ENCODE measurements around the gene CCL1.
A peak's percentile ranks its signal among the peaks of the same experiment; 100 is the strongest.

The CCL1 gene

DNA sequence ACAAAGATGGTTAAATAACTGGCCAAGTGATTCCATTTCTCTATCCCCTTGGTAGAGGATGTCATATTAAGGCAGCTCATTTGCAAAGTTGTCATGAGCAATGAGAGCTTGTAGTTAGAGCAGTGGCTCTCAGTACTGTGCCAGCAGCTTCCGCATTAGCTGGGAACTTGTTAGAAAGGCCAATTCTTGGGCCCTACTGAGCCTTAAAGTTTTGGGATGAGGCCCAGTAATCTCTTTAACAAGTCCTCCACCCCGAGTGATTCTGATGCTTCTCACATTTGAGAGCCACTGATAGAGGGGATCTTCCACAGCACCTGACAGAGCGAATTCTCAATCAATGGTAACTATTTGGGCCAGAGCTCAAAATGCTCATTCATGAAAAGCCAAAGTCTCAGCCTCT, 20.2 kb upstream of the CCL1 start:
- DNase-seq (ENCODE audit: low read depth), result no peak

DNA sequence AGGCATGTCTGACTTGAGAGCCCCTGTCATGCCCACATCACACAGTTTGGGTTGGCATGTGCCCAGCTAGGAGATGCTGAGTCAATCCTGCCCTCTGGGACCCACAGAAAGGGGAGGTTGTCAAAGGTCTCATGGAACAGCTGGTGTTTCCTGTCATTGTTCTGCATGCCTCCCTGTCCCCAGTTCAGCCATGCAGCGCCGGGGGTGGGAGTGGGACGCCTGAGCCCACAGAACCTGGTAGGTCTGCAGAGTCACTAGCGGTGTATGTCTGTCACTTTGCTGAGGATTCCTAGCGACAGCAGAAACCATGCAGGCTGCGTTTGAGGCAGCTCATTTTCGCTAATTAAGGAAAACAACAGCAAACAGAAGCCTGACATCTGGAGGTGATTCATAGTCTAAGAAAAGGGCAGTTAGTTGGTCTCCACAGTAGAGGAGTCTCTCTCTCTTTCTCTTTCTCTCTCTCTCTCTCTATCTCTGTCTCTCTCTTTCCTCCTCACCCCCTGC, 19.6 kb upstream of the CCL1 start:
- no peak for DNase-seq (ENCODE audit: low read depth)

DNA sequence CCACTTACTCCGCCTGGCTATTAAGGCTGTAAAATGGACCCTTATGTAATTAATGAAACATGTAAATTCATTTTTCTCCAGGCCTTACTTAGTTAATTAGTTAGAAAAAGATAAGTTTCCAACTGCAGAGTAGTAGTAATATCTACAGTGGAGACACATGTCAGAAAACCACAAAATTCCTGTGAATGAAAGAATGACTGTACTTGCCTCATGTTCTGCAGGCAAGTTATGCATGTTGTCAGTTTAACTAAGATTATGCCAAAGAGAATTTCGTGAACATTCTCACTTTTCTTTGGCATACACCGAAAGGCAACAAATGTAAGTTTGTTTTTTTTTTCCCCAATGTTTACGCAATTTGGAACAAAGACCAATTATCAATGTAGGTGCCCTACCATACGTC, 16.8 kb upstream of the CCL1 start:
- no peak for DNase-seq (ENCODE audit: low read depth)

DNA sequence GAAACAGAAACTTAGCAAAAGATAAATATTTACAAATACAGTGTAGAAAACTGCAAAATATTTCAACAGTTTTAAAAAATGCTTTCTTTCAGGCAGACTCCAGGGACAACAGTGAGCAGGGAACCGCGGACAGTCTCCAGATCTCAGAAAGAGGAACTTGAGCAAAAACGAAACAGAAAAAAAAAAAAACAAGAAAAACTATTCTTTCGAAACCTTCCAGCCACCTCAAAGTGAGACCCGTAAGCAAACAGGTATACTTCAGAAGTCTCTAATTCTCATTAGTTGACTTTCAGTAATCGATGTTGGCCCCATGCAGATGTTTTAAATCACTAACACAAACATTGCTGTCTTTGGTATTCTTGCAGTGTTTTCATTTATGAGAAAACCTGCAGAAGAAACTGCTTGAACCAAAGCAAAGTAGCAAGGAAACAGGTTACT, 15.7 kb upstream of the CCL1 start:
- no peak for DNase-seq (ENCODE audit: low read depth)

DNA sequence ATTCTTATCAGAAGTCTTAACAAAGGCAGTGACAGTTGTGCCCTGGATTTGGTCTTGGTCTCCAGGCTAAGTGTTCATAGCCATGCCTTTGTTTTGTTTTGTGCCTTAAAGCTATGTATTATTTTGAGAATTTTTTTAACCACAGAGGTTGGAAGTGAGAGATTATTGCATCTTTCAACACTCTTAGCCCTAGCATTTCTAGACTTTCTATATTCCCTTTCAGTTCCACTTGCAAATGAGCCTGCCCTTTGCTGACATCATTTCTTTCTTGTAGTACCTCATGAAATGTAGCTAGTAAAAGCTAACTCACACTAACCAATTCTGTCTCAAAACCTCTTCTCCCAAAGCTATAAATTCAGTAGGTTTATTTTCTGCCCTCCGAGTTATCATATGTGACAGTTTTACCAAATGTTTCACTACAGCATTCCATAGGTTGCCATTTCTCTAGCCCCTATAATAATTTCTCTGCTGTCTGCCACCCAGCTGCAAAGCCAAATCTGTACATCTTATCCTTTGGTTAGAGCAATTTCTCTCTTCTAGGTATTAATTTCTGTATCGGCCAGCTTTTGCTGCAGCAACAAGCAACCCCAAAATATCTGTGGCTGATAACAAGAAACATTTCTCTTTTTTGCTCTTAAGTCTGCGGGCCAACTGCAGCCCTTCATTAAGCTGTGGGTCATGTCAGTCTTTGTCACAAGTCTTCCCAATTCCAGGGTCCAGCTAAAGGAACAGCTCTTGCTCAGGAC, 14.2 kb upstream of the CCL1 start:
- DNase-seq (ENCODE audit: low read depth), result no peak

DNA sequence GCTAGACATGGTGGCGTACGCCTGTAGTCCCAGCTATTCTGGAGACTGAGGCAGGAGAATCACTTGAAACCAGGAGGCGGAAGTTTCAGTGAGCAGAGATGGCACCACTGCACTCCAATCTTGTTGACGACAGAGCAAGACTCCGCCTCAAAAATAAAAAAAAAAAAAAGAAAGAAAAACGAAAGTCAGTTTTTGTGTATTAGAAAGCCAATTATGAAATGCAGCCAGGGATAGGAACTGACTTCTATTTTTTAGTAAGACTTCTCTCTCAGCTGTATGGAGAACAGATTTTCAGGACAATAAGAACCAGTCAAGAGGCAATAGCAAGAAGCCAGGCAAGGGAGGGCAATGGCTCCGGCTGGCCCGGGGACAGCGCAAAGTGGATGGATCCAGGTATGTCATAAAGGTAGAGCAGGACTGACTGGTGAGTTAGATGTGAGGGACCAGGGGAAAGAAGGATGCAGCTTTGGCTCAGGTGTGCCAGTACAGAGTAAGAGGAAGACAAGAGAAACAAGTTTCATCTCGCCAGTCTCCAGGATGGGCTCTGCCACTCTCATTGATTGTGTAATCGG, 12.5 kb upstream of the CCL1 start:
- DNase-seq (ENCODE audit: low read depth), result no peak

DNA sequence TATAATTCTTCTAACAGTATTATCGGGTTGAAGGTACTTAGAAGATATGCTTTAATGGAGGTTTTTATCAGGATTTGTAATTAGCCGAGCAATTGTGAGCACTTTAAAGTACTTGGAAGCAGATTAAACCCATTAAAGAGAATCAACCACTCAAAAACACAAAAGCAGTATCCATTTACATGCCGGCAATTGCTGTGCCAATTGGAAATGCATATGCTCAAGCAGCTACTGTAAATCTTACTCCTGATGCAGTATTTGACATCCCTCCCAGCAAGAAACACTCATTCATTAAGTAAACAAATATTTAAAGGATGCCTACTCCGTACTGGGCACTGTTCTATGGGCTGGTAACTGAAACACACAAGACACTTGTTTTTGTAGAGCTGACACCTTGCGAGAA, 11.4 kb upstream of the CCL1 start:
- DNase-seq (ENCODE audit: low read depth), result no peak

DNA sequence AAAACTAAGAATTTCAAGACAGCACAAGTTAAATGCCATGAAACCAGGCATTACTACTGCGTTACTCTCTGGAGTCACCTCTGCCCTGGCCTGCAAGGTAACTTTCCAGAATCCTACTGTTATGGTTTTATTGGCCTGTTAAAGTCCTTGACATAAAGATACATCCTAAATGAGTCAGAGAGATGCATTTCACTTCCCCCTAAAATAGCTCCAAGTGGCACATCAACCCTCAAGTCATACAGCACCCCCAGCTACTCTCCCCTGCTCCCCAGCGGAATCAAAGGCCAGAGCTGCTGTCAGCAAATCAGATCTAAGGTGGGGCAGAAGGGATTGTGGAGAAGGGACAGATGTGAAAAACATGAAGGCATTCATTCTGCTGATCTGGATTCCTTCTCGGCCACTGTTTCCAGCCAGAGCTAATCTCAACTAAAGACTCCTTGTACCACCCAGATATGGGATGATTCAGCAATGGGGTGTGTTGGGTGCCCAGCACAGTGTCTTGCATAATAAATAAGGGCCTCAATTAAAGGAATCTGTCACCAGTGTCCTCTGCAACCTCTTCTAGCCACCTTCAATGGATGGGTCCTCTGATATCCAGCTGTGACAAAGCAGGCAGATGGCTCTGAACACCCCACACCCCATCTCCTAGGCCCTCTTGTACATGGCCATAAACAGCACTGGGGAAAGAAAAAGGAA, 8.5 kb upstream of the CCL1 start:
- no peak for DNase-seq (ENCODE audit: low read depth)

DNA sequence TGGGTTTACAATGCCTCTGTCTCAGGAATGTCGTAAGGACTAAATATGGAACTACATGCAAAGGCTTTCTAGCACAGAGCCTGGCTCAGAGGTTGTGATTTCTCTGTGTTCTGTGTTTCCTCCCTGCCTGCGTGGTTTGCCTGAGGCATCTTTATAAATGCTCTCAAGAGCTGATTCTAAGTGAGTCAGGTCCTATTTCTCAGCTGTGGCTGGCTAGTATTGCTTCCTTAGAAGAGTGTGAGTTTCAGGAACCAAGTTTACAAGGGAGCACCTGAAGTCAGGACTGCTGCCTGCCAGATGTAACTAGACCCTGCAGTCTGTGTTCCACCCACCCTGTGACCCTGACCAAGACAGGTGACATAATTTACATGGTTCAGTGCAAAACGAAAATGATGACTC, 8.0 kb upstream of the CCL1 start:
- no peak for DNase-seq (ENCODE audit: low read depth)

DNA sequence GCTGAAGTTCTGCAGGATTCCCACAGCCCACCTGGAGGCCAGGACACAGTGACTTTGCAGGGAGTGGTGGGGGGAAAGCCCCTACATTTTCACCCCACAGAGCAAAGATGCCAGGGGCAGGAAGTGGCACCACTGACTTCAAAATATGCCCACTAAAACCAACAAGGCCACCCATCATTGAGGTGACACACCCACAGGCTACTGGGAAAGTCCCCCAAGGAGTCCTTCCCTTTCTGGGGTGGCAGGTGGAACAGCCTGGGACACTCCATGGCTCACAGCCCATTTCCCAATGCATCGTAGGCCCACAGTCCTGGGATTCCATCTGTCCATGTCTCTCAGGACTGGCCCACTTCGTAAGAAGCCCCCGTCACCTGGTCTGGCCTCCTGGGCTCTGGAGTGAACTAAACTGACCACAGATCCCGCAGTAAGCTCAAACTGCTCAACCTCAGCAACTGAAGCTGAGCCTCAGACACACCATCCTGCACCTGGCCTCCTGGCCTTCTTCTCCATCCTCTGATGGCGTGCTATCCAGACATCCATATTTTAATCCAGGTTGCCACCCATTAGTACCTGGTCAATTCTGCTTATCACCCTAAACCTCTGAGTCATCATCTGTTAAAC, 7.5 kb upstream of the CCL1 start:
- no peak for DNase-seq (ENCODE audit: low read depth)

DNA sequence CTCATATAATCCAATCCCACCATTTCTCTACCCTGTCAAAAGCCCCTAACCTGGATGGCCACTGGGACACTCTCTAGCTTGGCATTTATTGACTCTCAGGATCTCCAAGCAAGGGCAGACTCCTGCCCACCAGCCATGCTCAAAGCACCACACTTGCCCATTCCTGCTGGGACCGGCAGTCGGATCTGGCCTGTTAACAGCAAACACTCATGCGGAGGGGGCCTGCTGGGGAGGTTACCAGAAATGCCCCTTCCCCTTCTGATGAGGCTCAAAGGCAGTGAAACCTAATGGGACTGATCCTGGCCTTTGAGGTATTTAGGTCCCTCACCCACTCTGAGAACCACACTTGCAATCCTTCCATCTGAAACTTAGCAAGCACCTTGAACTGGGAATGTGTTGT, 6.5 kb upstream of the CCL1 start:
- no peak for DNase-seq (ENCODE audit: low read depth)

DNA sequence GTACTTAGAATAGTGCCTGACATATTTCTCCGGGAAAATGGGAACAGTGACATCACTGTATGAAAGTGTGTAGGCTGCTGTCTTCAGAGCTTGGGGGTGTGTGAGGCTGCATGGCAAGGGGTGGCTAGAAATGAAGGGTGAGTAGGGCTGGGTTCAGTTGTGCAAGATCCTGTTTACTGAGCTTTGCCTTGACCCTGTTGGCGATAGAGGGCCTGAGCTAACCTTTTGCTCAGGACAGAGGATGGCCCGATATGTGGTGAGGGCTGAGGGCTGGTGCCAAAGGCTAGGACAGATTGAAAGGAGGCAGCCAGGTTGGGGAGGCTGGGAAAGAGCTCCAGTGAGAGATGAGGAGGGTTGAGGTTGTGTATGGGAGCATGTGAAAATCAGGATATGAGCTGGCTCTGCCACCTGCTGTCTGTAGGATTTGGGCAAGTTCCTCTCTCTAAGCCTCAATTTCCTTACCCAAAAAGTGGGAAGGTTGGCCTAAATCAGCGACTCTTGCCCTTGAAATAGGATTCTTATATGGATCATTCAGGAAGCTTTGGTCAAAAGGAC, 6.0 kb upstream of the CCL1 start:
- DNase-seq (ENCODE audit: low read depth), result no peak

DNA sequence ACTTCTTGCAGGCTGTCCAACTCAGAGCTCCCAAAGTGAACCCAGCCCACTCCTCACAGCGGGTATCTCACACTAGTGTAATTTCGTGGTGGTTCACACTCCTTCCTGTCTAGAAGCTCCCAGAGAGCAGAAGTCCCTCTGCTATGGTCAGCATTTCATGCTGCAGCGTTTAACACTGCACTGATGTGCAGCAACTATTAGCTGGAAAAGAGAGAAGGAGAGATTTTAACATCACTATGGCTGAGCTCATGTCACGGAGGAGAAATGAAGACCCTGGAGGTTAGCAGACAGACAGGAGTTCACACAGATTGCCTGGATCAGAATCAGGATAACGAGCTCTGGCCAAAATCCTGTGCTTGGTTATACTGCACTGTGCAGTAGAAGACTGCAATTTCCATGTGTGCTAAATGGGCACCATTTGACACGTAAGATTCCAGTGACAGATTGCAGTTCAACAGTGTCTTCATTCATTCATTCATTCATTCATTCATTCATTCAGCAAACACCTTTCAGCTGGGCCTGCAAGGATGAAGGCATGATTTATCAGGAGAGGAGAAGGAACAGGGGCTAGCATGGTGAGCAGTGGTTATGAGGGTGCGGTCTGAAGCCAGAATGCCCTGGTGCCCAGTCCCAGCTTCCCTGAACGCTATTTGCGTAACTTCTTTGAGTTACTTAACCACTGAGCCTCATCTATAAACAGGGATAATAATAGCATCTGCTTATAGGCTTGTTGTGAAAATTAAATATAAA, 5.3 kb upstream of the CCL1 start:
- DNase-seq (ENCODE audit: low read depth), result no peak

DNA sequence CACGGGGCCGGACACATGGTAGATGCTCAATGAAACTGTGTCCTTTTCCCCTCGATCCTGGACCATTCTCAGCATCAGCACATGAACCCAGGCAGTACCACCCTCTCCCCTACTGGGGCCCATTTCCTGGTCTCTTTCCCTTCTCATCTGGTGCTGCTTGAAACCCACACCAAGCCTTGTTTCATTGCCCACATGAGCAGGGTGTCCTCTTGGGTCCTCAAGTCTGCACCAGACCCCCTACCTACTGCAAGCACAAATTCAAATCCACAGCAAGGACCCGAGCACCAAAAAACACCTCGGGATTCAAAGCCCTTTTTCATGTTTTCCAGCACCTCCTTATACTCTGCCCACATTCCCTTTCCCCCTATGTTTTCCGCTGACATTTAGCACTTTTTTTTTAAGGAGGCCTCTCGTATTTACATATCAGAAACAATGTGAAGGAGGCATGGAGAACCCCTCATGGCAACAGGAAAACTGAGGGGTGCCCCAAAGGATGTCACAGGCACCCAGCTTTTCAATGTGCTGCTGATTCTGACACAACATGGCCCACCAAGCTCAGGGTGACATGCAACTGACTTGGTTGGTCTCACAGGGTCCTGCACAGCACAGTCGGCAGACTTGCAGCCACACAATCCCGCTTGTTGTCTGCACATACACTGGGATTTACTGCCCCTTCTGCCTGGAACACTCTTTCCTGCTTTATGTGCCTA, 4.6 kb upstream of the CCL1 start:
- no peak for DNase-seq (ENCODE audit: low read depth)

DNA sequence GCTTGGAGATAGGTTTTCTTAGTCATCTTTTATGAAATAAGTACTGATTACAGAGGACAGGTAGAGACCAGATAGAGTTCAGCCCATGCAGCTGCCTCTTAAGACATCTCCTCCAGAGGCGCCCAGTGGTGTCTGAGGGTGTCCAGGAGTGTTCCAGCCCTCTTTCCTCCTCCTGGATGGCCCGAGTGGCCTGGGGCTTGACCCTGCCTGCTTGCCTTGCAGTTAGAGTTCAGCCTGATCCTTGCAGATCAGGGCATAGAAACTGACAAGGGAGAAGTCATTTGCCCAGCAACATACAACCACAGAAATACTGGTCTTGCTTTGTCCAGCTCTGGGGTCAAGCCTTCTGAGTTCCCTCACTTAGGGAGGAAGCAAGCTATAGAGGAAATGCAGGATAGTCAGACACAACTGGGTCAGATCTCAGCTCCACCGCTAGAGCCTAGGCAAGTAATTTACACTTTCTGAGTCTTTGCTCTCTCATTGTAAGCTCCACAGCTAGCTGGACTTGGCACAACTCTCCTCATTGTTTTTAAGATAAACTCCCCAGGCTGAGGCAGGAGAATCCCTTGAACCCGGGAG, 3.6 kb upstream of the CCL1 start:
- DNase-seq (ENCODE audit: low read depth), result no peak

DNA sequence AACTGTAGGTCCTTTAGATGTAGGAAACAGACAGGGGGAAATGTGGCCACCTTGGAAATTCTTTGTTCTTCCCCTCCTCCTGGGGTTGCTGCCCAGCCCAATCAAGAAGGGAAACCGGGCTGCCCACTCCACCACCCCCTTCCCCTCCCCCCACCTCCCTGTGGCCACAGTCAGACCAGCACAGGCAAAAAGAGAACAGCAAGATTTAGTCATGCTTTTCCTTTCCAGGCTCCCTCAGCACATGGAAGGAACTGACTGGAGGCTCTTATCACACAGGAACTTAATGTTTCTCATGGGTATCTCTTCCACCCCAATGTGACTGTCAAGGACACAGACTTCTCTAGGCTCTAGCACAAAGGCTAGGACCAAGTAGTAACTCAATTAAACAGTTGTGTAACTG, 3.0 kb upstream of the CCL1 start:
- DNase-seq (ENCODE audit: low read depth), result no peak

DNA sequence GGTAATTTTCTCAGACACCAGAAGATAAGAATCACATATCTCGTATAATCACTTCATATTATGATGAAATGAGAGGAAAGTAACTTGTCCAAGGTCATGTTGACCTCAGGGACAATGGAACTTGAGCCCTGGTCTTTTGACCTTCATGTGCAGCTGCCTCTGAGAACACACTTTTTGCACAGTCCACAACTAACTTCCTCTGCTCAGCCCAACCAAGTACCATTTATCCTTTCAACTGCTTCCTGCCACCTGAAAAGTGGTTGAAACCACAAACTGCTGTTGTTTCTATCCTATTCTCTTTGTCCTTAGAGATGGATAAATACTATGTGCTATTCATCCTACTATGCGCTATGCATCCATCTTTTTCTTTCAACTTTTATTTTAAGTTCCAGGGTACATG, 2.3 kb upstream of the CCL1 start:
- DNase-seq (ENCODE audit: low read depth), result no peak

DNA sequence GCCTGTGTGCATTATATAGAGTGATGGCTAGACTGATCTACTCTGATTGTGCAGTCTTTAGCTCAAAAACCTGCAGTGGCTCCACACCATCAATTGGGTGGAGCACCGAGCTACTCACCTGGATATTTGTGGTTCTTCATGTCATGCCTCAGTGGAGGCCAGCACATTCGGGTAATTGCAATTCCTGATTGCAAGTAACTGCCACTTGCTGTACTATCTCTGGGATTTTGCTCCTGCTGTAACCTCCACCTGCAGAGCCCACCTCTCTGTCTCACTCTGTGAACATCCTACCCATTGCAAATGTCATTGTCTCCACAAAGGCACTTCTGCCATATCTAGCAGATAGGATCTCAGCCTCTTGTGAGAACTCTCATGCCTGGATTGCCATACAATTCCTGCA, 1.7 kb upstream of the CCL1 start:
- DNase-seq (ENCODE audit: low read depth), result no peak

DNA sequence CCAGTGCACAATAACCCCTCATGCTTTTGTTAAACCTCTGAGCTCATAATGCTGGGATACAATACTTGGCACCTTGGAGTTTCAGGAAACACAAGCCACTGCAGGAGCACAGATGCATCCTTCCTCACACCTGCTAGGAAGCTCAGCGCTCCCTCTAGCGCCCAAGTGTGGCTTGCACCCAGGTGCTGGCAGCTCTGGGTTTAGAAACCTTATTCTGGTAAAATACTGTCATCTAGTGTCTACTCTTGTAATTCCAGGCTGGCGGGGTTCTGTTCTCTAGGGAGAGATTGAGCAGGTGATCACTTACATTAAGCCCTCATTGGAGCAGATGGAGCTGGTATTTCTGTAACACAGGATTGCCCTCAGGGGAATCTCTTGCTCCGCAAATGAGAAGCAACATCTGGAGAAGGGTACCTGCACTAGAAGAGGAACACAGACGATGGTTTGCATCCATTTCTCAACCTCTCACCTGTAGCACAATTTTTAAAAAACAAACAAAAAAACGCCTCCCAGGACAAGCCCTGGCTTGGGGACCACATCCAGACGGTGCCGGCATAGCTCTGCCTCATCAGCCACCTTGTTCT, 1.5 kb downstream of the CCL1 start:
- DNase-seq (ENCODE audit: low read depth), result peak; percentile 41

DNA sequence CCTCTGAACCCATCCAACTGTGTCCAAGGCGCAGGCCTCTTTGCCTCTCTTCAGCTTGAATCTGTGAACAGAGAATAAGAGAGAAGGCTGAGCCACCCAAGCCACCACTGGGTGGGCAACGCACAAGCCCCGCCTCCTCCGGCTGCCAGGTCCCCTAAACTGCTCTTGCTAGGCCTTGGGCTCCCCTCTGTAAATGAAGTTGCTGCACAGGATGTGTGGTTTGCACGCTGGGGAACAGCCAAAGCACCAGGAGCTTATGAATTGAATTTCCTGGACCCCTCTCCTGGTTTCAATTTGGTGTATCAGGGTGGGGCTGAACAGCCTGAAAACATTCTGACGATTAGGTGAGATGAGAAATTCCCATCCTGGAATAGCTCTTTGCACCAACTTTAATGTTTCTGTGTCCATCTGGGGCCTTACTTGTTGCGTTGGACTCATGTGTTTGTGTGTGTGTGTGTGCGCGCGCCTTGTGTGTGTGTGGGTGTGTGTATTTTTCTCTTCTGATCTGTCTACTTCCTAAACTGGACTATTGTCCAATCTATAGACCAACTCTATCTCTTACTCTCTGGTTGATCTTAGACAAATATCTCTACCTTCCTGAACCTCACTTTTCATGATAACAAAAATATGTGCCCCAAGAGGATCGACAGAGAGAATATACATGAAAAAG, 2.3 kb downstream of the CCL1 start:
- no peak for DNase-seq (ENCODE audit: low read depth)
